Skeletal muscle cell (primary cell): Measurements from ENCODE around the gene ETV3.

Source experiments
- DNase-seq: peaks from one replicate; pipeline ENCODE4 v3.0.0-alpha.2; 2010; ENCODE audit warnings: low read depth
- H3K4me3 ChIP-seq: 2 replicates; pipeline ENCODE4 v1.5.1; 2011; ENCODE audit warnings: low read depth, mild to moderate bottlenecking, control low read depth, low read length, moderate library complexity

Gene ETV3

DNA sequence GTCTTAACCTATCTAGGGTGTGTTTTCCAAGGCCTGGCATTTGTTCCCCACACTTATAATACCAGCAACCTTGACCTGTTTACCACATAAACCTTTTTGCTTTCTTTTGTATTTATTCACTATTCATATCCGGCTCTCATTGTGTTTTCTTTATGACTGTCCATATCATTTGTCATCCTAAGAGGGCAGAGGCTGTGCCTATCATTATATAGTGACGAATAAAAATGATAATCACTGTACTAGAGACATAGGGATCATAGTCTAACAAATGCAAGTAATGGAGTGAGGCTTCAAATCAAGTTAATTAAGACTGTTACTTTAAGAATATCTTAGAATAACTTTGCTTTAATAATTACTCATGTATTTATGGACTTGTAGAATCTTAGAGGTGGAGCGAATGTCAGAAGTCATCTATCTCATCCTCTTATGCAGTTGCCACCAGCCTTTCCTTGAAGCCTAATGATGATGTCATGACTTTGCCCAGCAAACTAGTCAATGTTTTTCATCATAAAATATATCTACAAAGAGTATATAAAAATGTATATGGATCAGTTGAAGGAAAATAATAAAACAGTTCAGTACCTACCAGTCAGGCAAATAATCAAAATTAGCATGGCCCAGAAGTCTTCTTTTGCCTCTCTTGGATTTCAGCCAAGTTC lies 4.7 kb upstream of the ETV3 start:
- no peak for DNase-seq
- H3K4me3 ChIP-seq, result no peak overlapping the region

GRCh38 chr1:157142201-157142600 lies 4.0 kb upstream of the ETV3 start:
- no peak overlapping the region for H3K4me3 ChIP-seq
- DNase-seq, result no peak

- no peak for DNase-seq
Measured at GRCh38 chr1:157141212-157141855, 3.1 kb upstream of the ETV3 start.

GRCh38 chr1:157140063-157140588 lies 1.9 kb upstream of the ETV3 start:
- H3K4me3 ChIP-seq, result no peak overlapping the region
- no peak for DNase-seq

More at GRCh38 chr1:157141212-157141855, 3.1 kb upstream of the ETV3 start:
- H3K4me3 ChIP-seq, result no peak overlapping the region

DNA sequence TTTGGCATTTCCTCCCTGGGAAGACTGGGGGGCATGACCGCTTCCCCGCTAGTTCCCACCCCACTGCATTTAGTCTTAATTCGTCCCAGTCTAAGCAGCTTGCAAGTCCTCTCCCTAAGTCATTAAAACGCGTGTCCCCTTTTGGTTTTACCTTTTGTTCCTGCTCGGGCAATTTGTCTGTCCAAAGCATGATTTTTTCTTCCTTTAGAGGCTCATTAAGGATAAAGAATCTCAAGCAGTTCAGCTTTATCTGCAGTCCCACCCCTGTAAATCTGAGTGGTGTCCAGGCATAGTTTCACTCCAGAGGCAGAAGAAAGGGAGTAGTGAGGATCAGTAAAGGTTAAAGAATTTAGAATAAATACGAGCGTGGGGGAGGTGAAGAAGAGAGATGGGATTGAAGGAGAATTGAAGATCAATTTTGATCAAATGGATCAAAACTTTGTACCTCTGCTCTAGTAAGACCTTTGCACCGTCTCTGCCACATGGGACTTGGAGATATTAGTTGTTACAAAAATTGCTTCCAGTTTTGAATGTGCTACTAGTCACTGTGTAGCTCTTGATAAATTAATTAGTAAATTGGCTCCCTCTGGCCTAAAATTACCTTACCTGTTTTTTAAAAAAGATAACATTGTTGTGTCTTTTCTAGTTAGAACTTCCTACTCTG lies 989 bp upstream of the ETV3 start:
- H3K4me3 ChIP-seq, result peak overlapping the region; percentile 98
- DNase-seq, result no peak

GRCh38 chr1:157137408-157138219 lies 581 bp downstream of the ETV3 start:
- H3K4me3 ChIP-seq, result peak overlapping the region; percentile 98
- DNase-seq, result no peak

- peak overlapping the region; percentile 98 for H3K4me3 ChIP-seq
- no peak for DNase-seq
Measured at GRCh38 chr1:157137046-157137407, 1.2 kb downstream of the ETV3 start.

- no peak overlapping the region for H3K4me3 ChIP-seq
- DNase-seq, result no peak
Measured at GRCh38 chr1:157136133-157136532, 2.1 kb downstream of the ETV3 start.

- no peak for DNase-seq
- no peak overlapping the region for H3K4me3 ChIP-seq
Measured at GRCh38 chr1:157135646-157136045, 2.5 kb downstream of the ETV3 start.

DNA sequence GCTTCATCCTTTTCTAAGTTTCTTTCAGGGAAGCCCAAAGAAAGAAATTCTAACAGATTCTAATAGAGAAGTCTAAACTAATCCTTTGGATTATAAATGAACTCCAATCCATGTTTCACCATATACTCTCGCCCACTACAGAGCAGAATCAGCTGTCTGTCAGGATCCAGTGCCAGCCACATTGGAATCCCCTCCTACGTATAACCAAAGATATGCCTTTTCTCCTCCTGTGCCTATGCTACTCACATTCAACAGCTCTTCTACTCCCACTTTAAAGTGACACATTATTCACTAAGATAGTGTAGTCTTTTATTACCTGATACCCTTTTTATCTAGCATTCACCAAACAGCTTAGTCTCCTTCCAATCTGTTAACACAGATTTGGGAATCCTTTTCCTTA lies 3.1 kb downstream of the ETV3 start:
- DNase-seq, result no peak
- no peak overlapping the region for H3K4me3 ChIP-seq

DNA sequence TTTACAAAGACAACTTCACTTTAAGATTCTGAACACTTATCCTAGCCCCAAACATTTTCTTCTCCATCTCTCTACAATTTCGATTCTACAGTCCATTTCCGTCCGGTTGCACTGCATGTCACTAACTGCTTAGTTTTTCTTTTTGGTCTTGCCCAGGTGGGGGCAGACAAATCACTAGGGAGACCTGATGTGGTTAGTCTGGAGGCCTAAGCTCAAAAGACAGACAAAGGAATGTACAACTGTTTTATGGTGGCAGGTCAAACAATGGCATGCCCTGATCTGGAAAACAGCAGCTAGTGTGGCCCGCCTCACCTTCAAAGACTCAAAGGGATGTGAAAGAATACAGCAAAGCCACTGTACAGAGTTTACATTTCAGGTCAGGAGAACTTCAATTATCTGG lies 3.8 kb downstream of the ETV3 start:
- H3K4me3 ChIP-seq, result no peak overlapping the region
- no peak for DNase-seq

GRCh38 chr1:157133426-157133825 lies 4.8 kb downstream of the ETV3 start:
- no peak for DNase-seq
- no peak overlapping the region for H3K4me3 ChIP-seq

DNA sequence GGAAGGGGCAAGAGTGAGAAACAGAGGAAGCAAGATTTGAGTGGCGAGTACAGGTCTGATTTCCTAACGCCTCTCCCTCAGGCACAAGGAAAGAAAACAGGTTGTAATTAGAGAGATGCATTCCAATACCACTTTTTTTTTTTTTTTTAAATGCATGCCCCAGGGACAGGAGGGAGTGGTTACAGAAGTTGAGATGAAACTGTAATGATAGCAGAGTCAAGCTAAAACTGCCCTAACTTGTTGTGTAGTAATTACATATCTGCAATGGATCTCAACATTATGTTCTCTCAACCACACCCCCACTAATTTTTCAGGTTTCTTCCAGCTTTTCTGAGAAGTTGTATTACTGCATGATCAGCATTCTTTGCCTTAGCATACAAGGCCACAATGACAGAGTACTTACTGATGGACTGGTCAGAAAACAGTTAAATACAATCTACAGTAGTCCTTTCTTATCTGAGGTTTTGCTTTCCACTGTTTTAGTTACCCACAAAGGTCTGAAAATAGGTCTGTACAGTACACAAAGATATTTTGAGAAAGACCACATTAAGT lies 5.5 kb downstream of the ETV3 start:
- DNase-seq, result no peak
- no peak overlapping the region for H3K4me3 ChIP-seq

GRCh38 chr1:157132111-157132510 lies 6.1 kb downstream of the ETV3 start:
- no peak overlapping the region for H3K4me3 ChIP-seq
- no peak for DNase-seq

DNA sequence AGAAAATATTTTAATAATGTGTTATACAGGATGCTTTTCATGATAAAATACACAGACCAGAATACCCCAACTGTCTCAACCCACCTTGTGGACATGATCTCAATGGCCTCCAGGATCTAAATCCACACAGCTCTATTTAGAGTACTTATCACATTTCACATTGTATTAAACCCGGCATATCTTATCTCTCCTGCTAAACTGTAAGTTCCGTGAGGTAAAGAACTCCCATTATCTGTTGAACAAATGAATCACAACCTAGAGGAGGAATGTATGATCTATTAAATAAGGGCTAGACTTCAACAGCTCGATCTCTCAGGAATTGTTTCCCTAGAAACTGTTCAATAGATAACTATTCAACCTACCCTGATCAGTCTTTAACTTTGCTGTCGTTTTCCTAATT lies 6.9 kb downstream of the ETV3 start:
- H3K4me3 ChIP-seq, result no peak overlapping the region
- no peak for DNase-seq

DNA sequence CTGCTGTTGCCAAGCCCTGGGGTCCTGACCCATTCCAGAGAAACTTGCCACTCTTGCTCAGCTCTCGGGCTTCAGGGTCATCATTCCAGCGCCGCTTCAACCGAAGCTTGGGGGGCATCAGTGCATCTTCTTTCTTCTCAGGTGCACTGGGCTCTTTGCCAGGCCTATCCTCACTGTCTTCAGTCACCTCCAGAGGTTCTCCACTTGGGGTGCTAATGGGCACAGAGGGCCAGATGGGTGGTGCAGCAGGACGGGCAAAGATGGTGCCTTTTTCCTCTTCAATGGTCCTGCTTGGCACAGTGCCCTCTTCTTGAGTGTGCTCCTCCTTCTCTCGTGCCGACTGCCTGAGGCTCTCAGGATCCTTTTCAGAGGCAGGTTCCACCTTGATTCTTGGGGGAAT lies 13.3 kb downstream of the ETV3 start:
- H3K4me3 ChIP-seq, result no peak overlapping the region
- DNase-seq, result no peak

DNA sequence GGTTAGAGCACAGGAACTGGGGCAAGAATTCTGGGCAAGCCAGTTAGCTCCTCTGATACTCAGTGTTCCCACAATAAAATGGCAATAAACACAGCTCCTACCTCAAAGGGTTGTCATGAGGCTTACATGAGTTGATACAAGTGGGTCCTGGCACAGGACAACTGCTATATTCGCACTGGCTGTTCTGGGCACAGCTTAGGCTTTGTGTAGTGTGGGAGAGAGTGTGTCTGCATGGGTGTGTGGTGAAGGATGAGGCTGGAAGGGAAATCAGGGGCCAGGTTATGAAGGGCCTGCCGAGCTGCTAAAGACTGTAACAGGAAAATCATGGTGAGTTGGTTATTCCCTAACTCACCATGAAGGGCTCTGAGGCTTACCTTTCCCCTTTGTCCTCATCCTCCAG lies 18.7 kb downstream of the ETV3 start:
- no peak for DNase-seq
- no peak overlapping the region for H3K4me3 ChIP-seq

DNA sequence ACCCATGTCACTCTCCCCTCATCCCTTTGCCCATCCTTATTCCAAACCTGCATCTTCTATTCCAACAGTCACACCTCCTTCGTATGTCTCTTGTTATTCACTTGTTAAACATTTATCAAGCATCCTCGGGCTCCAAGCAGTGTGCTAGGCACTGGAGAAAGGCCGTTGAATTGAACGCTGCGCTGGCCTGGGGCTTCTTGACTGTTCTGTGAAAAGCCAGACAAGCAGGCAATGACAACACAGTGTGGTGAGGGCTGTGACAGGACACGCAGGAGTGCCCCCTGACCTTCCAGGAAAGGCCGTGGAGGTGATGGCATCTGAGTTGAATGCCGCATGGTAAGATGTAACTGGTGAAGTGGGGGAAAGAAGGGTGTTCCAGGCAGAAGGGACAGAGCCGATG lies 19.2 kb downstream of the ETV3 start:
- H3K4me3 ChIP-seq, result no peak overlapping the region

GRCh38 chr1:157117527-157118057 lies 20.6 kb downstream of the ETV3 start:
- no peak for DNase-seq
- no peak overlapping the region for H3K4me3 ChIP-seq

More for the DNA sequence above, 19.2 kb downstream of the ETV3 start:
- DNase-seq, result no peak
